ENCODE measurements around the gene STYXL2.
A peak's percentile ranks its signal among the peaks of the same experiment; 100 is the strongest.

STYXL2 gene

GRCh38 chr1:167065471-167065870 is 28.4 kb upstream of the STYXL2 start:
- no peak overlapping the region for H3K4me3 ChIP-seq (replicated peaks; ENCODE audit: low read depth, low read length)
- no peak for TF ChIP-seq CTCF (IDR thresholded peaks at IDR 0.05; ENCODE audit: low read length, missing control alignments)
- DNase-seq (ENCODE audit: low read depth): no peak

- H3K4me3 ChIP-seq (replicated peaks; ENCODE audit: low read depth, low read length): peak overlapping the region; percentile 2
- TF ChIP-seq CTCF (IDR thresholded peaks at IDR 0.05; ENCODE audit: low read length, missing control alignments): peak; percentile 85
- DNase-seq (ENCODE audit: low read depth): peak; percentile 50
Measured at GRCh38 chr1:167066333-167067122, 27.3 kb upstream of the STYXL2 start.

- TF ChIP-seq CTCF (IDR thresholded peaks at IDR 0.05; ENCODE audit: low read length, missing control alignments): no peak
- no peak overlapping the region for H3K4me3 ChIP-seq (replicated peaks; ENCODE audit: low read depth, low read length)
- no peak for DNase-seq (ENCODE audit: low read depth)
Measured at GRCh38 chr1:167067904-167068303, 26.0 kb upstream of the STYXL2 start.

GRCh38 chr1:167068761-167069160 is 25.1 kb upstream of the STYXL2 start:
- no peak for DNase-seq (ENCODE audit: low read depth)
- no peak overlapping the region for H3K4me3 ChIP-seq (replicated peaks; ENCODE audit: low read depth, low read length)
- TF ChIP-seq CTCF (IDR thresholded peaks at IDR 0.05; ENCODE audit: low read length, missing control alignments): no peak

- no peak for DNase-seq (ENCODE audit: low read depth)
- no peak for TF ChIP-seq CTCF (IDR thresholded peaks at IDR 0.05; ENCODE audit: low read length, missing control alignments)
Measured at GRCh38 chr1:167071286-167071685, 22.6 kb upstream of the STYXL2 start.

GRCh38 chr1:167076136-167076710 is 17.7 kb upstream of the STYXL2 start:
- no peak for TF ChIP-seq CTCF (IDR thresholded peaks at IDR 0.05; ENCODE audit: low read length, missing control alignments)
- no peak overlapping the region for H3K4me3 ChIP-seq (replicated peaks; ENCODE audit: low read depth, low read length)
- DNase-seq (ENCODE audit: low read depth): no peak

More at GRCh38 chr1:167071286-167071685, 22.6 kb upstream of the STYXL2 start:
- H3K4me3 ChIP-seq (replicated peaks; ENCODE audit: low read depth, low read length): no peak overlapping the region
